GM19467 (cell line): ENCODE data around the gene RAC2.

Experiments
- ATAC-seq: cut with Tn5 transposase; IDR thresholded peaks from one replicate; pipeline ENCODE4 v1.9.1; 2021; ENCODE audit warnings: mild to moderate bottlenecking, moderate library complexity; ENCODE audit not compliant: unreplicated experiment

Gene RAC2

DNA sequence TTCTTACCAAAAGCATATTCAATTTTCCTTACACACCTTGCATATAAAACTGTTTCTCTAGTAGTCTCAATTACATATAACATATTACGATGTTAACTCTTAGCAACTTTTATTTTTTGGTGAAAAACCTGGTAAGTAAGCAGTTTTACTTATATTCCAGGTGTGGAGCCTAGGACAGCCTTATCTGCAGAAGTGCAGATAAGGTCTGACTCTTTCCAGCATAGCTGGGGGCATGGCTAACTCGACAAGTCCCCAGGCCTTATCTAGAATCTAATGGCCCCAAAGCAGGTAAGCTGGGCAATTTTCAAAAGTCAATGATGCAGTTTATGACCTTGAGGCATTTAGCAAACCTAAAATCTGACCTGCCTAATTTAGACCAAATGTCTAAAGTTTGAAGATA, 51.9 kb downstream of the RAC2 start:
- no peak for ATAC-seq

- ATAC-seq: no peak
These were observed 53.7 kb downstream of the RAC2 start for GRCh38 chr22:37190262-37190780.

GRCh38 chr22:37188901-37189466, 55.1 kb downstream of the RAC2 start:
- ATAC-seq: no peak

GRCh38 chr22:37187891-37188761, 55.9 kb downstream of the RAC2 start, which contains the start of gene C1QTNF6:
Gene C1QTNF6 (minus strand): TSS chr22:37188247. CDS start chr22:37188213, 34 bp downstream.
- no peak for ATAC-seq

DNA sequence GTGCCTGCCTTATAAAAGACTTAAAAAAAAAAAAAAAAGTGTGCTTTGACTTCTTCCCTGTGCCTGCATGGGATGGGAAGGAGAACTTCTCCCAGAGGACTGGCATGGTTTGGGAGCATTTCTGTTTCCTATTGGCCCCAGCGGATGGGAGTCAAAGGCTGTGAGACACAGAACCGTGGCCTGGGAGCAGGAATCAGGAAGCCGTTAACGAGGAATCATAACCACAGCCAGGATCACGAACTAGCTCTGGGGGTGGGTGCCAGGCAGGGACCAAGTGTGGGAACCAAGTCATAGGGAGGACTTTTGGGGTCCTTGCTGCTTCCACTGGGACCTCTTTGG, 56.5 kb downstream of the RAC2 start:
- ATAC-seq: no peak

DNA sequence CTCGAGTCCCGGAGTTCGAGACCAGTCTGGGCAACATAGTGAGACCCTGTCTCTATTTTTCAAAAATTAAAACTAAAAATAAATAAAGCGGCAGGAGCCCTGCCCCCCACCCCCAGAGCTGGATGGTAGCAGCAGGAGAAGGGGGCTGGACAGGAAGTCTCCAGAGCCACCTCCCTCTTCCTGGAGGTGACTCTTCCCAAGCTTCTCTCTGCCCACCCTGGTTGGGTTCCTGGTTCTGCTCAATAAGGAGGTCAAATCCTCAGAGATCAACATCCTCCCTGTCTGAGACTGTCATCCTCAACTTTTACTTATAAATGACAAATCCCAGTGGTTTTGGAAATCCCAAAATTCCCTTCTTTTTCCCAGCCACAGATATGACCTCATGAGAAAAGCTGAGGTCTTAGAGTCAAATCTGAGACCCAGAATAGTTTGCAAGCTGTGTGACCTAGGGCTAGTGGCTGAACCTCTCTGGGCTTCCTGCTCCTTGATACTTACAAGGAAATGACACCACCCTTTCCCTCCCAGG, 57.0 kb downstream of the RAC2 start:
- no peak for ATAC-seq

DNA sequence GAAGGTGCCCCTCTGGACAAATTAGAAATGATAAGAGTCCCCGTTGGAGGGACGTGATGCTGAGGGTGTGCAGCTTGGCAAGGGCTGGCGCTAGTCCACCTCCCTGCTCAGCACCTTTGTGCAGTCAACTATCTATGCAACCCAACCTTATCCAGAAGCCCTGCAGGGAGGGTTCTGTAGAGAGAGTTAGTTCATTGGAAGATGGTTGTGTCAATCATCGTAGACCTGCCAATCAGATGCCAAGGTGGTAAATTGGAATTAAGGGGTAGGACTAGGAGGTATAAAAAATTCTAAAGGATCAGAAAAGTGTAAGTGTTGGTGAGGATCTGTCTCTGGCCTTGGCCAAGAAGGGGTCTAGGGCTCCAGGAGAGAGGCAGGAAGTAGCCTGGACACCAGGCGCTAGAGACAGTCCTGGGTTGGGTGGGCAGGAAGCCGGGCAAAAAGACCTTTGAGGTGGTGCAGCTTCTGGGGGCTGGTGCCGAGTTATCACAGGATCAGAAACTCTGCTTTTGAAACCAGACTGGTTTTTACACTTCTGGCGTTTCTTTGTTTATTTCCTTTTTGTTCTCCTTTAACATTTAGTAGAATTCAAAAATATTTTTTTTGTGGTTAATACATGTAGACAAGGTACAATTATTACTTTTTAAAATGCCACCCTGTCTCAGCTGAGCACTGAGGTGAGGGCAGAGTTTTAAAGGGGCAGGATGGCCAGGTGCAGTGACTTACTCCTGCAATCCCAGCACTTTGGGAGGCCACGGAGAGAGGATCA, 57.7 kb downstream of the RAC2 start:
- ATAC-seq: no peak

GRCh38 chr22:37185646-37186227, 58.3 kb downstream of the RAC2 start:
- no peak for ATAC-seq

DNA sequence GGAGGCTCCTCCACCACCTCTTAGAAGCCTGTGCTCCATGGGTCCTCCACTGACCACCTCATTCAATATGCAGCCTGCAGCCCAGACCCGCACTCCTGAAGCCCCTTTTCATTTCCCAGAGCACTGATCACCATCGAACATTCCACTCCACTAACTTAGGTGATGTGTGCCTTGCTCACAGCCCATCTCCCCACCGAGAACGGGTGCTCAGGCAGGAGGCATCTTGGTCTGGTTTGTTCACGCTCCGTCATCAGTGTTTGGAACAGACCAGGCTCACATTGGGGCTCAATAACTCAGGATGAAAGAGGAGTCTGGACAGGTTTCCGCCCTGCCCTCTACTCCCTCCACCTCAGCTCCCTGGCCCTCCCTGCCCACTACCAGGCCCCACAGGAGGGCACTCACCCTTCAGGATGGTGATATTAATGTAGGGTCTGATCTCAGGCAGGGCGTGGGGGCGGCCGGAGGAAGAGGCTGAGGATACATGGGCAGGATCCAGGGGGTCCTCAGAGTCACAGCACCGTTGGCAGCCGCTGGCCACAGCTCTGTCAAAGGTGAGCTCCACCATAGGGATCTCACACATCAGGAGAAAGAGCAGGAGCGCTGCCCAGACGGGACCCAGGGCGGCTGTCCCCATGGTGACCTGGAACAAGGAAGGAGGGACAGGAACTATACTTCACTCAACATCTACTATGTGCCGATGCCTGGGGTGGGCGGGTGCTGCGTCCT, 59.1 kb downstream of the RAC2 start:
- ATAC-seq: no peak

- no peak for ATAC-seq
These were observed 59.7 kb downstream of the RAC2 start for GRCh38 chr22:37184380-37184755.

- ATAC-seq: no peak
These were observed 60.4 kb downstream of the RAC2 start for GRCh38 chr22:37183432-37184379.

GRCh38 chr22:37182949-37183245, 61.2 kb downstream of the RAC2 start:
- ATAC-seq: no peak

DNA sequence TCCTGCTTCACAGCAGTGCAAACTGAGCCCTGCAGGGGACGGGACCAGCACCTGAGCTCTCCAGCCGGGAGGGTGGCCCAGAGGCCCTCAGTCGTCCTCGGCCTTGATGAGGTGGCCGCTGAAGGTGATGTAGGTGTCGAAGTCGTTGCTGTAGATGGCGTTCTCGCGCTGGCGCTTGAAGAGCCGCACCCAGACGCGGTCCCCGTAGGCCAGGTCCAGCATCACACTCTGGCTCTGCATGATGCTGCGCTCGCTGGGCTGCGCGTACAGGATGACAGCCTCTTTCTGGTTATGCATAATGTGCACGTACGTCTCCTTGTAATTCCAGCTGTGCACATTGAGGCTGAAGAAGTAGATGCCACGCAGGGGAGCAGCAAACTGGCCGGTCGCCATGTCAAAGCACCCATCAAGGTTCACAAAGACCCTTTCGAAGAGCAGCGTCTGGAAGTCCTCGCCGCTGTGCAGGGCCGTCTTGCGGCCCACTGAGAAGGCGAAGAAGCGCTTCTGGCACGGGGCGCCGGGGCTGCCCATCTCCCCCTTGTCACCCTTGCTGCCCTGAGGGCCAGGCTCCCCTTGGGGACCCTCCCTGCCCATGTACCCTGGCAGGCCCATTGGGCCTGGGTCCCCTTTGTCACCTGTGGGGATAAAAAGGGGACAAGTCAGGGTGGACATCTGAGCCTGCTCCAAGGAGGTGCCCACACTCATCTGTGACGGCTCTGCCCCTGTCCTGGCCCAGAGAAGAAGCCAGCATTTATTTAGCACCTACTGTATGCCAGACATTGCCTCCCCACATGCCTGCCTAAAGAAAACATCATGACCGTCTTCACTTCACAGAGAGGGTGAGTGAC, 61.7 kb downstream of the RAC2 start:
- no peak for ATAC-seq

GRCh38 chr22:37181681-37182080, 62.4 kb downstream of the RAC2 start:
- ATAC-seq: no peak

DNA sequence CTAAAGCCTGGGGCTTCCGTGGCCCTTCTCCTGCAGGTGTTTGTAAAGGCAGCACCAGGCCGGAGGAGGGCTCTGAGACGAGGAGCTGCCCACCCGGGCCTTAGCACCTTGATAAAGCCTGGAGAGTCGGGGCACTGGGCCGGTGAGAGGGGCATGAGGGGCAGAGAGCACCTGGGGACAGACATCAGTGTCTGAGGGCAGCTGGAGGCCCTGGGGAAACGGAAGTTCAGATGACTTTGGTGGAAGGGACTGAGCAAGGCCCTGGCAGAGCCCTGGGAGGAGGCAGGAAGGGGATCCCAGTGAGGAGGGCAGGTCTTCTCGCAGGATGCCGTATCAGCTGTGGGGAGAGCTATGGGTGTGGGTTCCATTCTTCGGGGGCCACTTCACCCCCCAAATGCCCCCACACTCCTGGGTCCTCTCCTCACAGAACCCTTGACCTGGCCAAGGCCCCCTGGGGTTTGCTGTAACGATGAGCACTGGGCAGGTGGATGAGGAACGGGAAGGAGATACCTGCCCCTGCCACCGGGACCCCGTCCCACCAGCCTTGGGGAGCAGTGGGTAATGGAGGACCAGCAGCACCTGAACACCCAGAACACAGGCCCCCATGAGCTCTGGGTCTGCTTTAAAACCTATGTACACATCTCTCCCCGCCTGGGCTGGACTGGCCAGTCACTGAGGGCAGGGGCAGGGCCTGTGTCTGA, 63.4 kb downstream of the RAC2 start:
- ATAC-seq: no peak

DNA sequence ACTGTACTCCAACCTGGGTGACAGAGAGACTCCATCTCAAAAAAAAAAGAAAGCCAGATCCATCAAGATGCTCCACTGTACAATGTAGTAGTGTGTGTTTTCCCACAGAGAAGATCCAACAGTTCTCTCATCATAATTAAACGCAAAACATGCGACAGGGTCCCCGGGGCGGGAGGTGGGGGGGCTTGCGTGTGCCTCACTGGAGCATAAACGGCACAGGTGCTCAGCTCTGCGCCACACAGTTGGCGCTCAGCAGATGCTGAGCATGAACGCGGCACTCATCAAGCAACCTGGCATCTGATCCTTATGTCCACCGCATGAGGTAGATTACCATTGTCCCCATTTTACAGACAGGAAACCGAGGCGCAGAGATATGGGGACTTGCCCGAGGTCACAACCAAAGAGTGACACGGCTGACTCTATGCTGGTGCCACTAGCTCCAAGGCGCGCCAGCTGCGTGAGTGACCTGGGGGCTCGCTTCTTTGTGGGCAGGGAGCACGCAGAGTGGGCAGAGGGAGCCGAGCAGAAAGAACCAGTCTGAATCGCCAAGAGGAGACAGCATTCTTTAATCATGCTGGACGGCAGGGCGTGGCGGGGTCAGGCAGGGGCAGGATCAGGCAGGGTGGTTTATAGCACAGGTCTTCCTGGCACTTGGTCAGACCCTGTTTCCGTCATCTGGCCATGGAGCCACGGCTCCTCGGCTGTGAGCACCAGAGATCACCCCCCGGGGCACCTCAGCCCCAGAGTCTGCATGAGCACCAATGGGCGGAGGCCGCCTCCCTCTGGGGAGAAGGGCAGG, 64.2 kb downstream of the RAC2 start:
- ATAC-seq: no peak

DNA sequence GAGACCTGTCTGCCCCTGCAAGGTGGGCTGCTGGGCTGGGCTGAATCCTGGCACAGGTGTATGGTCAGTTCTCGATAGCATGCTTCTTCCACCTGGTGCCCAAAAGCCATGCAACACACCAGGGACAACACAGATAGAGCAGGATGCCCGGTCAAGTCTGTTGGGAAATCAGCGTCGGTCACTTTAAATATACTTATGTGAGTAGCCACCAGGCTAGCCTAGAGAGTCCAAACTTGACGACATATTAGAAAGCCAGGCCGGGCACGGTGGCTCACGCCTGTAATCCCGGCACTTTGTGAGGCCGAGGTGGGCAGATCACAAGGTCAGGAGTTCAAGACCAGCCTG, 65.0 kb downstream of the RAC2 start:
- no peak for ATAC-seq
